ENCODE results near the gene KIF17.

GRCh38 chr1:20626098-20626427, 91.7 kb downstream of the KIF17 start:
- TF ChIP-seq, protein P1, sequence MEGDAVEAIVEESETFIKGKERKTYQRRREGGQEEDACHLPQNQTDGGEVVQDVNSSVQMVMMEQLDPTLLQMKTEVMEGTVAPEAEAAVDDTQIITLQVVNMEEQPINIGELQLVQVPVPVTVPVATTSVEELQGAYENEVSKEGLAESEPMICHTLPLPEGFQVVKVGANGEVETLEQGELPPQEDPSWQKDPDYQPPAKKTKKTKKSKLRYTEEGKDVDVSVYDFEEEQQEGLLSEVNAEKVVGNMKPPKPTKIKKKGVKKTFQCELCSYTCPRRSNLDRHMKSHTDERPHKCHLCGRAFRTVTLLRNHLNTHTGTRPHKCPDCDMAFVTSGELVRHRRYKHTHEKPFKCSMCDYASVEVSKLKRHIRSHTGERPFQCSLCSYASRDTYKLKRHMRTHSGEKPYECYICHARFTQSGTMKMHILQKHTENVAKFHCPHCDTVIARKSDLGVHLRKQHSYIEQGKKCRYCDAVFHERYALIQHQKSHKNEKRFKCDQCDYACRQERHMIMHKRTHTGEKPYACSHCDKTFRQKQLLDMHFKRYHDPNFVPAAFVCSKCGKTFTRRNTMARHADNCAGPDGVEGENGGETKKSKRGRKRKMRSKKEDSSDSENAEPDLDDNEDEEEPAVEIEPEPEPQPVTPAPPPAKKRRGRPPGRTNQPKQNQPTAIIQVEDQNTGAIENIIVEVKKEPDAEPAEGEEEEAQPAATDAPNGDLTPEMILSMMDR (conservative IDR thresholded peaks at IDR 0.05; ENCODE audit: low read depth, low read length), result no peak
- TF ChIP-seq MXI1 (IDR thresholded peaks at IDR 0.05; ENCODE audit: borderline replicate concordance, low read depth, low read length) (no peak), POLR2A (IDR thresholded peaks at IDR 0.05; ENCODE audit: low read depth, low read length) (no peak), BHLHE40 (IDR thresholded peaks at IDR 0.05; ENCODE audit: low read depth, low read length) (no peak)

Data from IMR-90 (cell line).